HepG2 (cell line): Measurements from ENCODE around the gene HOPX. TPM values are rescaled to one million over a fixed set of nuclear protein-coding genes. Genes with fewer than 3 reads are reported as not detected.

Experiments used
- AKNA ChIP-seq: sonication (generic); formaldehyde crosslinking; IDR thresholded peaks from 2 replicates; pipeline ENCODE4 v1.4.0; 2020; ENCODE audit warnings: missing genetic modification reagents, borderline replicate concordance
- FOXJ3 ChIP-seq: sonication (generic); formaldehyde crosslinking; IDR thresholded peaks from 2 replicates; pipeline ENCODE4 v1.4.0; 2020; ENCODE audit warnings: missing genetic modification reagents, mild to moderate bottlenecking, borderline replicate concordance
- HOXA3 ChIP-seq: sonication (generic); formaldehyde crosslinking; IDR thresholded peaks from 2 replicates; pipeline ENCODE4 v1.5.0; 2020; ENCODE audit warnings: missing genetic modification reagents
- ONECUT2 ChIP-seq: sonication (generic); formaldehyde crosslinking; IDR thresholded peaks from 2 replicates; pipeline ENCODE4 v1.4.0; 2020; ENCODE audit warnings: missing genetic modification reagents
- ZFP91 ChIP-seq: sonication (generic); formaldehyde crosslinking; IDR thresholded peaks from 2 replicates; pipeline ENCODE4 v1.9.0; 2022; ENCODE audit warnings: missing genetic modification reagents, mild to moderate bottlenecking, borderline replicate concordance
- ZNF710 ChIP-seq: sonication (generic); formaldehyde crosslinking; IDR thresholded peaks from 2 replicates; pipeline ENCODE4 v1.5.0; 2020; ENCODE audit warnings: mild to moderate bottlenecking, missing genetic modification reagents, borderline replicate concordance
- polyA plus RNA-seq, 8 experiments: library from polyadenylated mRNA; depleted of rRNA in 3 of 8; stranded (reverse) in 7 of 8; unstranded in 1 of 8; fragments of >200 nt; fragmentation: Illumina TruSeq in 4 of 8; extraction: Trizol in 4 of 8; gene quantifications; 2 replicates each; pipeline versions ENCODE4 v1.2.1 to v1.2.3, GENCODE V29; 2011 to 2016; ENCODE audit warnings: low read depth in 4 of 8, missing spikeins in 1 of 8, mixed read lengths in 1 of 8; ENCODE audit not compliant: insufficient read depth in 1 of 8
- total RNA-seq, 5 experiments: library from RNA; depleted of rRNA; stranded (reverse); fragments of >200 nt; fragmentation: Illumina TruSeq; extraction: Trizol; gene quantifications; 2 replicates each; pipeline ENCODE4 v1.2.3, GENCODE V29; 2016; ENCODE audit warnings: low read depth in 1 of 5

Gene HOPX
- total and polyA plus RNA-seq, 2 of the 13 experiments (the other 11 are each of a cell fraction or from before 2014, with no cell fraction given) = not detected

GRCh38 chr4:56674984-56675383, 6.1 kb downstream of the HOPX start (continued):
- no peak for TF ChIP-seq AKNA (CRISPR knock-in tag)
- TF ChIP-seq FOXJ3 (CRISPR knock-in tag) = no peak
- no peak for TF ChIP-seq ZFP91 (CRISPR knock-in tag)
- TF ChIP-seq ZNF710 (CRISPR knock-in tag) = no peak
- TF ChIP-seq ONECUT2 (CRISPR knock-in tag) = no peak
- TF ChIP-seq HOXA3 (CRISPR knock-in tag) = no peak
